Astrocyte (in vitro differentiated cells and primary cell): ENCODE results near the gene PXK. TPM values are rescaled to one million over a fixed set of nuclear protein-coding genes. Genes with fewer than 3 reads are reported as not detected.

Experiments used
- DNase-seq: peaks from one replicate; pipeline ENCODE4 v3.0.0-alpha.2; 2010; ENCODE audit warnings: low read depth
- FAIRE-seq: peaks from 2 replicates; lab custom pipeline; 2011; peaks lifted over from hg19 to GRCh38; lab: Jason Lieb, UNC
- H2AFZ ChIP-seq: 2 replicates; pipeline ENCODE4 v1.6.0; 2012; ENCODE audit warnings: low read depth, low read length, inconsistent platforms
- H3K27ac ChIP-seq: 2 replicates; pipeline ENCODE4 v1.5.1; 2011; ENCODE audit warnings: low read depth, low read length, inconsistent platforms
- H3K27me3 ChIP-seq: 2 replicates; pipeline ENCODE4 v1.6.0; 2011; ENCODE audit warnings: low read length, inconsistent platforms; ENCODE audit not compliant: insufficient read depth
- H3K36me3 ChIP-seq: 2 replicates; pipeline ENCODE4 v1.5.1; 2011; ENCODE audit warnings: low read length, inconsistent platforms; ENCODE audit not compliant: insufficient read depth
- H3K4me1 ChIP-seq: 2 replicates; pipeline ENCODE4 v1.5.1; 2011; ENCODE audit warnings: low read length, inconsistent platforms; ENCODE audit not compliant: insufficient read depth
- H3K4me2 ChIP-seq: 2 replicates; pipeline ENCODE4 v1.6.0; 2012; ENCODE audit warnings: low read length, inconsistent platforms
- H3K4me3 ChIP-seq: 2 replicates; pipeline ENCODE4 v1.5.1; 2011; ENCODE audit warnings: low read depth, mild to moderate bottlenecking, low read length, inconsistent platforms; ENCODE audit not compliant: insufficient read depth
- H3K79me2 ChIP-seq: 2 replicates; pipeline ENCODE4 v1.6.0; 2012; ENCODE audit warnings: mild to moderate bottlenecking, low read length, inconsistent platforms; ENCODE audit not compliant: insufficient read depth
- H3K9ac ChIP-seq: 2 replicates; pipeline ENCODE4 v1.6.0; 2012; ENCODE audit warnings: mild to moderate bottlenecking, low read length, inconsistent platforms
- H3K9me3 ChIP-seq: 2 replicates; pipeline ENCODE4 v1.5.1; 2012; ENCODE audit warnings: low read depth, mild to moderate bottlenecking, low read length, inconsistent platforms; ENCODE audit not compliant: insufficient read depth
- H4K20me1 ChIP-seq: 2 replicates; pipeline ENCODE4 v1.6.0; 2012; ENCODE audit warnings: low read length, inconsistent platforms; ENCODE audit not compliant: insufficient read depth
- H3K27ac Mint-ChIP-seq: one replicate; pipeline ENCODE4 v1.8.0; 2021; ENCODE audit warnings: mild to moderate bottlenecking, mixed read lengths; ENCODE audit not compliant: unreplicated experiment
- H3K27me3 Mint-ChIP-seq: one replicate; pipeline ENCODE4 v1.8.0; 2021; ENCODE audit warnings: low read depth, mixed read lengths; ENCODE audit not compliant: unreplicated experiment
- H3K36me3 Mint-ChIP-seq: one replicate; pipeline ENCODE4 v1.8.0; 2021; ENCODE audit warnings: low read depth, mixed read lengths; ENCODE audit not compliant: unreplicated experiment
- H3K4me1 Mint-ChIP-seq: one replicate; pipeline ENCODE4 v1.8.0; 2021; ENCODE audit warnings: low read depth, mixed read lengths; ENCODE audit not compliant: unreplicated experiment
- H3K4me3 Mint-ChIP-seq: one replicate; pipeline ENCODE4 v1.8.0; 2021; ENCODE audit warnings: mild to moderate bottlenecking, moderate library complexity, mixed read lengths; ENCODE audit not compliant: unreplicated experiment
- H3K9me3 Mint-ChIP-seq: one replicate; pipeline ENCODE4 v1.8.0; 2021; ENCODE audit warnings: mild to moderate bottlenecking, mixed read lengths; ENCODE audit not compliant: unreplicated experiment
- CTCF ChIP-seq: IDR thresholded peaks from 2 replicates; pipeline ENCODE4 v1.5.1; 2011; ENCODE audit warnings: low read depth, mild to moderate bottlenecking, inconsistent platforms, low read length, moderate library complexity; ENCODE audit not compliant: insufficient read depth
- EZH2 ChIP-seq: IDR thresholded peaks from 2 replicates; pipeline ENCODE4 v1.6.1; 2012; ENCODE audit warnings: mild to moderate bottlenecking, low read length, inconsistent platforms; ENCODE audit not compliant: insufficient read depth
- total RNA-seq: library from RNA; stranded (reverse); gene quantifications from 2 replicates; pipeline ENCODE4 v1.2.1, GENCODE V29; 2021

Gene PXK
- total RNA-seq, 1 donor from 2014 or later = 10.5 TPM

DNA sequence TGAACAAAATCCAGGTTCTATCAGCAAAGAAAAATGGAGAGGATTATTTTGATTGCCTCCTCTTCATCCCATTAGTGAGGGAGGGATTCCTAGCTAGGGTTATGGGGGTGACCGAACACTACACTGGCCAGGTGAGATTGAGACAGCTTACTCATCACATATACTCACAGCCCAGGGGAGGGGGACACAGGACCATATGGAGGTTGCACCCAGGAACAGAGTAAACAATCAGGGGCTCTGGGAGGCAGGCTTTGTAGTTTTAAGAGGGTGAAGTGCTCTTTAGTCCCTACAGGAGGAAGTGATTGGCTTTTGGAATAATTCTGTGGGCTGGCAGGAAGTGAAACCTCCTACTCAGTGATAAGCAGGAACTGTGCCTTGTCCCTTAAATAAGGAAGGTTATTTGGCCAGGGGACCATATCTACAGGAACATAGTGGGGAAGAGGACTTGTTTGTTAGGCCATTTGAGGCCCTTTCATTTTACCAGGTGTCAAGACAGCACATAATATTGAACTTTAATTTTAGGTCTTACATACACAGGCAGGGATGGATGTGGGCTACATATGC lies 141.7 kb downstream of the PXK start:
- Histone ChIP-seq H3K36me3 (no peaks in the 10 kb centered on the region), H3K79me2 (no peaks in the 10 kb centered on the region), H4K20me1 (no peaks in the 10 kb centered on the region), H3K4me3 (no peak overlapping the region), H3K9me3 (peaks cover 4% of the 10 kb centered on the region), H3K4me1 (peaks cover 18% of the 10 kb centered on the region), H2AFZ (no peak overlapping the region), H3K9ac (no peak overlapping the region), H3K4me2 (no peak overlapping the region), H3K27me3 (no peaks in the 10 kb centered on the region), H3K27ac (no peak overlapping the region)
- no peaks in the 10 kb centered on the region for H3K36me3 Mint-ChIP-seq
- no peak overlapping the region for H3K27ac Mint-ChIP-seq
- peaks cover 6% of the 10 kb centered on the region for H3K27me3 Mint-ChIP-seq
- TF ChIP-seq EZH2 = no peak
- no peak for TF ChIP-seq CTCF
- peaks cover 21% of the 10 kb centered on the region for H3K4me1 Mint-ChIP-seq
- FAIRE-seq (no peak), DNase-seq (no peak)
- H3K4me3 Mint-ChIP-seq = no peak overlapping the region
- H3K9me3 Mint-ChIP-seq = peaks cover under 1% of the 10 kb centered on the region

GRCh38 chr3:58474967-58475578 lies 142.4 kb downstream of the PXK start:
- no peaks in the 10 kb centered on the region for H3K36me3 Mint-ChIP-seq
- H3K27ac ChIP-seq = no peak overlapping the region
- H3K9me3 ChIP-seq = peaks cover 4% of the 10 kb centered on the region
- peaks cover 18% of the 10 kb centered on the region for H3K4me1 ChIP-seq
- no peaks in the 10 kb centered on the region for H3K36me3 ChIP-seq
- peak overlapping the region; percentile 63 for H3K27ac Mint-ChIP-seq
- H3K27me3 Mint-ChIP-seq = peaks cover 6% of the 10 kb centered on the region
- H2AFZ ChIP-seq = no peak overlapping the region
- H3K9me3 Mint-ChIP-seq = peaks cover 2% of the 10 kb centered on the region
- no peak overlapping the region for H3K4me3 ChIP-seq
- H3K27me3 ChIP-seq = no peaks in the 10 kb centered on the region
- no peaks in the 10 kb centered on the region for H3K79me2 ChIP-seq
- no peak overlapping the region for H3K4me3 Mint-ChIP-seq
- H3K4me2 ChIP-seq = no peak overlapping the region
- DNase-seq (no peak), FAIRE-seq (no peak)
- no peak for TF ChIP-seq EZH2
- no peak for TF ChIP-seq CTCF
- no peak overlapping the region for H3K9ac ChIP-seq
- peaks cover 17% of the 10 kb centered on the region for H3K4me1 Mint-ChIP-seq
- no peaks in the 10 kb centered on the region for H4K20me1 ChIP-seq

Other genes starting within 250 kb of the PXK start
- gene DNASE1L3, start 121.9 kb upstream of the PXK start, total RNA-seq = not detected in 2 replicates
- 3.8 and 3.9 TPM in 2 replicates for gene ABHD6, start 95.1 kb upstream of the PXK start, total RNA-seq
- gene RPP14, start 26.6 kb upstream of the PXK start, total RNA-seq = 19.0 and 22.2 TPM in 2 replicates
- gene HTD2, start 26.4 kb upstream of the PXK start, total RNA-seq = 7.3 and 7.7 TPM in 2 replicates
- gene PDHB, start 100.9 kb downstream of the PXK start, total RNA-seq = 87.7 and 95.7 TPM in 2 replicates
- 7.9 and 10.0 TPM in 2 replicates for gene KCTD6, start 159.2 kb downstream of the PXK start, total RNA-seq
- 2.2 and 2.7 TPM in 2 replicates for gene ACOX2, start 204.3 kb downstream of the PXK start, total RNA-seq
- gene FAM107A, start 244.5 kb downstream of the PXK start, total RNA-seq = not detected in 2 replicates